Naive thymus-derived CD4-positive, alpha-beta T cell (primary cell): Measurements from ENCODE around the gene FAU. TPM values are rescaled to one million over a fixed set of nuclear protein-coding genes. Genes with fewer than 3 reads are reported as not detected.

ENCODE experiments used
- ATAC-seq: fragments of 150-1000 bp; cut with Tn5 transposase; 2 replicates; pipeline ENCODE4 v1.10.0; 2021; ENCODE audit warnings: mild to moderate bottlenecking, moderate library complexity
- CTCF ChIA-PET: fragments of 350-600 bp; sonication (Branson Sonifier 250); formaldehyde crosslinking; loops from one replicate; lab custom pipeline; 2021; ENCODE audit warnings: antibody characterized with exemption; lab: Charles Lee
- POLR2A ChIA-PET: fragments of 350-600 bp; sonication (Branson Sonifier 250); formaldehyde crosslinking; loops from one replicate; lab custom pipeline; 2021; ENCODE audit warnings: antibody characterized with exemption, inconsistent platforms; lab: Charles Lee
- DNase-seq, 9 donors: peaks; one replicate each; pipeline versions ENCODE4 v3.0.0 to v3.0.0-alpha.2; 2020 to 2022; ENCODE audit warnings: mixed read lengths in 1 of 9
- H3K27ac ChIP-seq: one replicate; pipeline ENCODE4 v1.7.0; 2013; ENCODE audit warnings: mild to moderate bottlenecking, low read depth, low read length, moderate library complexity
- H3K27me3 ChIP-seq, 2 donors: one replicate each; pipeline ENCODE4 v1.7.0; 2013; ENCODE audit warnings: low read length in 2 of 2, mild to moderate bottlenecking in 2 of 2, moderate library complexity in 2 of 2; ENCODE audit not compliant: control insufficient read depth in 2 of 2, insufficient read depth in 2 of 2
- H3K36me3 ChIP-seq, 3 experiments: 1 replicate in 2 of 3; 2 replicates in 1 of 3; pipeline ENCODE4 v1.7.0; 2013; ENCODE audit warnings: low read length in 3 of 3, mild to moderate bottlenecking in 3 of 3, moderate library complexity in 1 of 3; ENCODE audit not compliant: insufficient read depth in 3 of 3, control insufficient read depth in 2 of 3
- H3K4me1 ChIP-seq, 2 donors: one replicate each; pipeline ENCODE4 v1.7.0; 2013; ENCODE audit warnings: low read length in 2 of 2, mild to moderate bottlenecking in 2 of 2, moderate library complexity in 1 of 2; ENCODE audit not compliant: control insufficient read depth in 2 of 2, insufficient read depth in 2 of 2
- H3K4me3 ChIP-seq: 2 replicates; pipeline ENCODE4 v1.7.0; 2013; ENCODE audit warnings: mild to moderate bottlenecking, low read length
- H3K9me3 ChIP-seq, 3 experiments: 1 replicate in 2 of 3; 2 replicates in 1 of 3; pipeline ENCODE4 v1.7.0; 2013; ENCODE audit warnings: low read length in 3 of 3; ENCODE audit not compliant: control insufficient read depth in 2 of 3
- H3K27ac Mint-ChIP-seq, 9 donors: one replicate each; pipeline ENCODE4 v1.8.0; 2020 to 2022; ENCODE audit warnings: mixed read lengths in 9 of 9, mild to moderate bottlenecking in 8 of 9, moderate library complexity in 5 of 9, inconsistent platforms in 2 of 9
- H3K27me3 Mint-ChIP-seq, 5 donors: one replicate each; pipeline ENCODE4 v1.8.0; 2021 to 2022; ENCODE audit warnings: mixed read lengths in 5 of 5, mild to moderate bottlenecking in 1 of 5
- H3K36me3 Mint-ChIP-seq, 5 donors: one replicate each; pipeline ENCODE4 v1.8.0; 2020 to 2022; ENCODE audit warnings: mixed read lengths in 5 of 5, mild to moderate bottlenecking in 3 of 5, inconsistent platforms in 1 of 5
- H3K4me1 Mint-ChIP-seq, 7 donors: one replicate each; pipeline ENCODE4 v1.8.0; 2020 to 2022; ENCODE audit warnings: mixed read lengths in 7 of 7, mild to moderate bottlenecking in 3 of 7, inconsistent platforms in 1 of 7
- H3K4me3 Mint-ChIP-seq, 10 donors: one replicate each; pipeline ENCODE4 v1.8.0; 2020 to 2022; ENCODE audit warnings: mild to moderate bottlenecking in 10 of 10, mixed read lengths in 10 of 10, moderate library complexity in 6 of 10, inconsistent platforms in 2 of 10
- H3K9me3 Mint-ChIP-seq, 11 donors: one replicate each; pipeline ENCODE4 v1.8.0; 2020 to 2022; ENCODE audit warnings: mixed read lengths in 11 of 11, mild to moderate bottlenecking in 4 of 11, inconsistent platforms in 1 of 11, moderate library complexity in 1 of 11
- intact Hi-C, 2 donors: fragments of 100-400 bp; cut with micrococcal nuclease; formaldehyde crosslinking; loops; one replicate each; pipeline ENCODE4 v1.15.1; 2023
- polyA plus RNA-seq, 2 donors: library from polyadenylated mRNA; unstranded; fragments of 300-500 nt; fragmentation: Illumina TruSeq; gene quantifications; one replicate each; pipeline ENCODE4 v1.2.3, GENCODE V29; 2021
- total RNA-seq, 6 experiments: library from RNA in 5 of 6; stranded (reverse) in 5 of 6; gene quantifications; 1 replicate in 5 of 6; 2 replicates in 1 of 6; pipeline ENCODE4 v1.2.3 and lab custom pipeline; 2021 to 2026

Gene FAU
- total and polyA plus RNA-seq, 7 experiments from 2014 or later: 1,053 to 1,849 (median 1,372) TPM

DNA sequence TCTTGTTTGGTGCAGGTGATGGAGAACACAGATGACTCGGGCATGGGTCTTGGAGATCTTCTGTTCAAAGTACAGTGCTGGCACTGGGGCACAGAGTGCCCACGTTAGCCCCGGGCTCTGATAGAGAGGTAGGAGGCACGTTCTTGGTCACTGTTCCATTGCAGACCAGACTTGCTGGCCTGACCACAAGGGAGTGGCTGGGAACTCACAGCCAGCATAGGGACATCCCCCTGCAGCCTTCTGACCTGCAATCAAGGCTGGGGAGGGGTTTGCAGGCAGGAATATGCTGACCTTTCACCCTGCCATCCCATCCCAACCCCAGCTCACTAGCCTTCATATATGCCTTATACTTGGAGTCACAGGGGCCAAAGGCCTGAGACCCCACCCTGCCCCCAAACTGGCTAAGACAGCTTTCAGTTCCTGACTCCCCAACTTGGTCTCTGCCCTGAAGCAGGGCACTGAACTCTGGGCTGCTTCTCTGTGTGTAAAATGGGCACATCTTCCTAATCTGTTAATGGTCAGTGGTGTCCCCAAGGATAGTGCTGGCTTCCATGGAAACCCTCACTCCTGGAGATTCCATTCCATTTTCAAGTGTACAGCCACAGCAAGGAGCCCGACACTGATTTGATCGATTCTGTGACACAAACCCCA is 4.8 kb upstream of the FAU start:
- CTCF ChIA-PET: no interaction called here
- POLR2A ChIA-PET: interaction anchor here (1.3 to 1.7 kb wide), 3 partner anchors 8 to 372 kb away, joined by 3 to 5 read pairs (median 4); partner anchors contain the start of gene MALAT1
- H3K9me3 Mint-ChIP-seq: peaks cover 0 to 3% (median 0%) of the 10 kb centered on the region in 11 donors
- ATAC-seq (no peak), DNase-seq (no peak)
- H3K4me3 Mint-ChIP-seq: no peak overlapping the region
- H3K36me3 Mint-ChIP-seq: peaks cover 4 to 39% (median 11%) of the 10 kb centered on the region in 5 donors
- peaks cover 6 to 7% of the 10 kb centered on the region in 2 donors for H3K4me1 ChIP-seq
- intact Hi-C loops: no loop called here
- H3K27me3 Mint-ChIP-seq: no peaks in the 10 kb centered on the region
- H3K27me3 ChIP-seq: no peaks in the 10 kb centered on the region
- H3K4me3 ChIP-seq: no peak overlapping the region
- H3K27ac ChIP-seq: no peak overlapping the region
- H3K27ac Mint-ChIP-seq: peak overlapping the region in 2 of 9 donors; percentile 25 to 32
- H3K4me1 Mint-ChIP-seq: peaks cover 8 to 32% (median 23%) of the 10 kb centered on the region in 7 donors
- H3K36me3 ChIP-seq: peaks cover 13 to 77% (median 34%) of the 10 kb centered on the region in 3 experiments
- H3K9me3 ChIP-seq: no peaks in the 10 kb centered on the region

DNA sequence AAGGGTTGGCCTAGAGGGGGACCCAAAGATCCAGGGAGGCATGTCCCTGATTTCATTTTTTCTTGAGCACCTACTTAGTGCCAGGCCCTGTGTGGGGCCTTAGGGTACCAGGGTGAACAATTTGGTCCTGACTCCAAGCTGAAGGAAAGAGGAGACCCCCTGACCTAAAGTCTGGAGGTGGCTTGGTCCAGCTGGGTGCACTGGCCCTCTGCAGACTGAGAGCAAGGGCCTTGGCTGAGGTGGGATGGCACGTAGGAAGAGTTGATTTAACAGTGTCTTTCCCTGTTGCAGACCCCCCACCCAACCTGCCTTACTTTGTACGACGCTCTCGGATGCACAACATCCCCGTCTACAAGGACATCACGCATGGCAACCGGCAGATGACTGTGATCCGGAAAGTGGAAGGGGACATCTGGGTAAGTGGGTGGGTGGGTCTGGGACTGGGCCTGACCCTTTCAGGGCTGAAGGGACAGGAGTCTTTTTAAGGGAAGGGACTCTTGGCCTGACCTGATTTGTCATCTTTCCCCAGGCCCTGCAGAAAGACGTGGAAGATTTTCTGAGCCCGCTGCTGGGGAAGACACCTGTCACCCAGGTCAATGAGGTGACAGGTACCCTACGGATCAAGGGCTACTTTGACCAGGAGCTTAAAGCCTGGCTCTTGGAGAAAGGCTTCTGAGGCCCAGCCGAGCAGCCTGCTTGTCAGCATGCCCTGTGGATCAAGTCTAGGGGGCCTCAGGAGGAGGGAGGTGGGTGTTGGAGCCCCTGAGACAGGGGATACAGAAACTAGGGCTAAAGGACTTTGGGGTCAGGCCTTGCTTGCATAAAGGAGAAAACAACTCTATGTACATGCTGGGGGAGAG is 3.5 kb upstream of the FAU start:
- Histone ChIP-seq H3K36me3 (peaks cover 19 to 72% (median 27%) of the 10 kb centered on the region in 3 experiments), H3K27ac (no peak overlapping the region), H3K27me3 (no peaks in the 10 kb centered on the region), H3K9me3 (no peaks in the 10 kb centered on the region), H3K4me3 (no peak overlapping the region), H3K4me1 (peaks cover 15 to 17% of the 10 kb centered on the region in 2 donors)
- H3K9me3 Mint-ChIP-seq: peaks cover 0 to 3% (median 0%) of the 10 kb centered on the region in 11 donors
- H3K27ac Mint-ChIP-seq: peak overlapping the region in 1 of 9 donors; percentile 60
- no peaks in the 10 kb centered on the region for H3K27me3 Mint-ChIP-seq
- intact Hi-C loops: no loop called here
- no peak for ATAC-seq
- H3K4me3 Mint-ChIP-seq: no peak overlapping the region
- H3K4me1 Mint-ChIP-seq: peaks cover 10 to 38% (median 30%) of the 10 kb centered on the region in 7 donors
- no peak for DNase-seq
- POLR2A ChIA-PET: interaction anchor here (0.5 to 9.9 kb wide), 6 partner anchors 8 to 373 kb away, joined by 3 to 237 read pairs (median 4); partner anchors contain the start of genes MALAT1 and SYVN1
- peaks cover 0 to 34% (median 18%) of the 10 kb centered on the region in 5 donors for H3K36me3 Mint-ChIP-seq
- CTCF ChIA-PET: interaction anchor here (1.4 kb wide), 1 partner anchor 15 kb away, joined by 4 read pairs; no protein-coding TSS in a partner anchor

DNA sequence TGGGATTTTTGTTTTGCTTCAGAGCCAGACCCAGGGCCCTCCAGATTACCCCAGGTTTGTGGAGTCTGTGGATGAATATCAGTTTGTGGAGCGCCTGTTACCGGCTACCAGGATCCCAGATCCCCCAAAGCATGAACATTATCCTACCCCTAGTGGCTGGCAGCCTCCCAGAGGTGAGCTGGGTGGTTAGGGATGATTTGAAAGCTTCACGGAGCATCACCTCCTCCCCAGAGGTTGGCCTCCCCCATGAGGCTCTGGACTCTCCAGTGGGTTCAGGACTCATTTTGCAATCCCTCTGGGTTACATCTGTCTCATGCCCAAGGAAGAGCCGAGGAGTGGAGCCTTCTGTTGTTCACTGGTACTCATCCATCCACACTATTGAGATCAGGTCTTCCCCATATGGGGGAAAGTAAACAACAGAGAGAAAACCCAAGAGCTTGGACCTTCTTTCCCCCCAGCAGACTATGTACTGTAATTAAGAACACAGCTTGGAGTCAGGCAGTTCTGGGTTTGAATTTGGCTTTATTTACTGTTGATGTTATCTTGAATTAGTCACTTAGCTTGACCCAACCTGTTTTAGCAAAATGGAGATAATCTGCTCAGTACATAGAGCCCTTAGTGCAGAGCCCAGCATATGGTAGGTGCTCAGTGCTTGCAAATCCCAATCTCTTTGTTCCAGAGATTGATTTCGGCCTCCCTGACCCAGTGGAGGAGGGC is 2.7 kb upstream of the FAU start:
- DNase-seq (no peak), ATAC-seq (no peak)
- no peak overlapping the region for H3K4me3 ChIP-seq
- POLR2A ChIA-PET: interaction anchor here (0.5 to 9.9 kb wide), 5 partner anchors 9 to 83 kb away, joined by 3 to 237 read pairs (median 5); partner anchors contain the start of genes SYVN1 and TM7SF2
- H3K9me3 ChIP-seq: no peaks in the 10 kb centered on the region
- Mint-ChIP-seq H3K36me3 (peaks cover 0 to 40% (median 24%) of the 10 kb centered on the region in 5 donors), H3K9me3 (peaks cover 0 to 3% (median 0%) of the 10 kb centered on the region in 11 donors), H3K27me3 (no peaks in the 10 kb centered on the region), H3K27ac (peak overlapping the region in 5 of 9 donors; percentile 10 to 78 (median 66)), H3K4me1 (peaks cover 12 to 46% (median 36%) of the 10 kb centered on the region in 7 donors), H3K4me3 (peak overlapping the region in 9 of 10 donors; percentile 10 to 70 (median 35))
- peaks cover 26 to 72% (median 27%) of the 10 kb centered on the region in 3 experiments for H3K36me3 ChIP-seq
- intact Hi-C loops: no loop called here
- H3K27me3 ChIP-seq: no peaks in the 10 kb centered on the region
- H3K27ac ChIP-seq: no peak overlapping the region
- peaks cover 15 to 17% of the 10 kb centered on the region in 2 donors for H3K4me1 ChIP-seq
- CTCF ChIA-PET: interaction anchor here (1.4 kb wide), 1 partner anchor 14 kb away, joined by 4 read pairs; no protein-coding TSS in a partner anchor

DNA sequence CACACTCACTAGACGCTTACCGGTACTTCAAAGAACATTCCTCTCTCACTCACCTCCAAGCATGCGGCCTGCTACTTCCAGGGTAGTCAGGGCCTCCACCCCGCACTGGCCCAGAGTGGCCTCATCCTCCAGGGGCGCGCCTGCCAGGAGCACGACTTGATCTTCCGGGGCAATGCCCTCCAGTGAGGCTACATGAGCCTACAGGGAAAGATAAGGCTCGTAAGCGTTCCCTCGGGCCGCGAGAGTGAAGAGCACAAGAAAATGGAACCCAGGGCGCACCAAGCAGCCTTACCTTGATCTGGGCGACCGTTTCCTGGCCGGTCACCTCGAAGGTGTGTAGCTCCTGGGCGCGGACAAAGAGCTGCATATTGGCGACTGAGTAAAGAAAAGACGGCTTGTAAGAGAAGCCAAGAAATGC is 478 bp downstream of the FAU start:
- Histone ChIP-seq H3K4me1 (peaks cover 19 to 24% of the 10 kb centered on the region in 2 donors), H3K36me3 (peaks cover 19 to 57% (median 21%) of the 10 kb centered on the region in 3 experiments), H3K9me3 (no peaks in the 10 kb centered on the region), H3K4me3 (peak overlapping the region; percentile 99), H3K27me3 (no peaks in the 10 kb centered on the region), H3K27ac (peak overlapping the region; percentile 99)
- Mint-ChIP-seq H3K27me3 (no peaks in the 10 kb centered on the region), H3K9me3 (peaks cover 0 to 2% (median 0%) of the 10 kb centered on the region in 11 donors), H3K4me1 (peaks cover 18 to 66% (median 52%) of the 10 kb centered on the region in 7 donors), H3K4me3 (peak overlapping the region; percentile 98 to 100 (median 99)), H3K36me3 (peaks cover 0 to 37% (median 33%) of the 10 kb centered on the region in 5 donors), H3K27ac (peak overlapping the region; percentile 98 to 100 (median 100))
- POLR2A ChIA-PET: interaction anchor here (0.8 to 9.9 kb wide), 34 partner anchors 11 to 804 kb away, joined by 3 to 237 read pairs (median 5); partner anchors contain the start of genes ARL2, ATG2A, CAPN1 and MAJIN
- DNase-seq (peak in 3 of 9 donors; percentile 23 to 41 (median 27)), ATAC-seq (no peak)
- CTCF ChIA-PET: interaction anchor here (0.7 to 3.1 kb wide), 9 partner anchors 10 to 400 kb away, joined by 3 to 48 read pairs (median 4); partner anchors contain the start of genes ARL2, SYVN1 and TM7SF2
- intact Hi-C loops: no loop called here

DNA sequence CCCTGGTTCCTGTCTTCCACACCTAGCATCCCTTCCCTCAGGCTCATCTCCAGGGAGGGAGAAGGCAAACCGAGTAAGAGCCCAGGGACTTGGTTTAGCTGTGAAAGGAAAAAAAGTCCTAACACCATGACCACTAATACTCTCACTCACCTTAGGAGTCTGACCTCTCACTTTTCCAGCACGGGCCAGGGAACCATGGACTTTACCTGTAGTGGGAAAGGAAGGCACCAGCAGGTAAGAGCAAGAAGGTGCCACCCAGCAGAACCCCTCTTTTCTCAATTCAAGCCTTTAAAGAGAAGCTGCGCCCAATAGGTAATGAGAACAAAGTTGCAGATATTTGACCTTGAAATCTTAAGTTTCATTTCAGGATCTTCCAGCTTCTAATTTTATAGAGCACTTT is 1.1 kb downstream of the FAU start:
- intact Hi-C loops: no loop called here
- H3K36me3 Mint-ChIP-seq: peaks cover 0 to 34% (median 31%) of the 10 kb centered on the region in 5 donors
- Histone ChIP-seq H3K36me3 (peaks cover 16 to 54% (median 19%) of the 10 kb centered on the region in 3 experiments), H3K9me3 (no peaks in the 10 kb centered on the region), H3K4me3 (peak overlapping the region; percentile 99), H3K27ac (peak overlapping the region; percentile 99), H3K4me1 (peaks cover 25 to 30% of the 10 kb centered on the region in 2 donors), H3K27me3 (no peaks in the 10 kb centered on the region)
- peaks cover 18 to 70% (median 52%) of the 10 kb centered on the region in 7 donors for H3K4me1 Mint-ChIP-seq
- H3K9me3 Mint-ChIP-seq: peaks cover 0 to 2% (median 0%) of the 10 kb centered on the region in 11 donors
- DNase-seq (no peak), ATAC-seq (no peak)
- H3K4me3 Mint-ChIP-seq: peak overlapping the region; percentile 98 to 100 (median 99)
- ChIA-PET POLR2A (interaction anchor here (0.5 to 9.9 kb wide), 20 partner anchors 10 to 849 kb away, joined by 3 to 237 read pairs (median 8); partner anchors contain the start of genes ARL2, MEN1, SAC3D1 and SF1), CTCF (interaction anchor here (0.7 to 3.1 kb wide), 3 partner anchors 9 to 400 kb away, joined by 3 to 48 read pairs (median 10); partner anchors contain the start of genes ARL2 and TM7SF2)
- no peaks in the 10 kb centered on the region for H3K27me3 Mint-ChIP-seq
- H3K27ac Mint-ChIP-seq: peak overlapping the region; percentile 98 to 100 (median 100)
